ENCODE measurements around the gene ELP4. TPM values are rescaled to one million over a fixed set of nuclear protein-coding genes. Genes with fewer than 3 reads are reported as not detected.

Gene ELP4
- total RNA-seq, 4 donors from 2014 or later, result 28.5 to 37.6 (median 32.3) TPM

DNA sequence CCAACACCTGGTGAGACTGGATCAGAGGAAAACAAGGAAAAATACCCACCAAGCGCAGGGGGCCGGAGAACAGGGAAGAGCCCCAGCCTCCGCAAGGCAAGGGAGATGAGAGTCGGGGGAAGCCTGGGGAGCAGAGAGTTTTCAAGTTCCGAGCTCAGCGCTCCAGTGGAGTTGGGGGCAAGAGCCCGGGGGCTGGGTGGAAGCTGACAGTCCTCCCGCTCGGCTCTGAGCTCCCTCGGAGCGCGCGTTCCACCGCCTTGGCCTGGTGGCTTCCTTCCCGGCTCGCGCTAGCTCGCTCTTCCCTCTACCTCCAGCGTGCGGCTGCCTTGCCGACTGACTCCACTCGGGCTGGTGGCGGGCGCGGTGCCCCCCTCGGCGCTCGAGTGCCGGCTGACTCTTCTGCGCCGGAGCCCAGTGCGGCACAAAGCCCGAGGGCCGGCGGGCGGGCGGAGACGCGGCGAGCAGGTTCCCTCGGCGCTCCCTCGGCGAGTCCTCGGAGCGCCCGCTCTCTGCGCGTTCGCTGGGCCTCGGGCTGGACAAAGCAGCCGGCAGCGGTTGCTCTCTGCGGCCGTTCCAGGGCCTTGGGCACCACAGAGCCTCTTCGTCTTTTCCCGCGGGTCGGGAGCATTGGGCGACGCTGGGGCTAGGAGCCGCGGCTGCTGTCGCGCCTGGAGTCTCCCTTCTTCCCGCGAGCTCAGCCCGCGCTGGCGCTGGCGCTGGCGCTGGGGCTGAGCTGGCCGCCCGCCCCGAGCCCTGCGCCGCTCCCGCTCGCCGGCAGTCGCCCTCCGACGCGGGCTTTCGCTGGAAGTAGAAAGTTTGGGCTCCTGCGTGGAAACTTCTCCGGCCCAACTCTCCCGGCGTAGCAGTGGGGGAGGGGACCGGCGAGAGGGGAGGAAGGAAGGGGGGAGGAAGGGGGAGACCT lies 300.6 kb downstream of the ELP4 start:
- Histone ChIP-seq H3K4me3 (peak overlapping the region; percentile 52), H3K36me3 (no peaks in the 10 kb centered on the region), H3K27ac (no peak overlapping the region), H3K9me3 (no peaks in the 10 kb centered on the region), H3K4me1 (peaks cover 75% of the 10 kb centered on the region), H3K27me3 (peaks cover 100% of the 10 kb centered on the region)
- DNase-seq (ENCODE audit: low spot score in 2 of 2), result no peak
- TF ChIP-seq POLR2AphosphoS5 (IDR thresholded peaks at IDR 0.05) (no peak), POLR2A (IDR thresholded peaks at IDR 0.05) (no peak), EP300 (IDR thresholded peaks at IDR 0.05) (no peak)
- TF ChIP-seq, protein P1, sequence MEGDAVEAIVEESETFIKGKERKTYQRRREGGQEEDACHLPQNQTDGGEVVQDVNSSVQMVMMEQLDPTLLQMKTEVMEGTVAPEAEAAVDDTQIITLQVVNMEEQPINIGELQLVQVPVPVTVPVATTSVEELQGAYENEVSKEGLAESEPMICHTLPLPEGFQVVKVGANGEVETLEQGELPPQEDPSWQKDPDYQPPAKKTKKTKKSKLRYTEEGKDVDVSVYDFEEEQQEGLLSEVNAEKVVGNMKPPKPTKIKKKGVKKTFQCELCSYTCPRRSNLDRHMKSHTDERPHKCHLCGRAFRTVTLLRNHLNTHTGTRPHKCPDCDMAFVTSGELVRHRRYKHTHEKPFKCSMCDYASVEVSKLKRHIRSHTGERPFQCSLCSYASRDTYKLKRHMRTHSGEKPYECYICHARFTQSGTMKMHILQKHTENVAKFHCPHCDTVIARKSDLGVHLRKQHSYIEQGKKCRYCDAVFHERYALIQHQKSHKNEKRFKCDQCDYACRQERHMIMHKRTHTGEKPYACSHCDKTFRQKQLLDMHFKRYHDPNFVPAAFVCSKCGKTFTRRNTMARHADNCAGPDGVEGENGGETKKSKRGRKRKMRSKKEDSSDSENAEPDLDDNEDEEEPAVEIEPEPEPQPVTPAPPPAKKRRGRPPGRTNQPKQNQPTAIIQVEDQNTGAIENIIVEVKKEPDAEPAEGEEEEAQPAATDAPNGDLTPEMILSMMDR (IDR thresholded peaks at IDR 0.05), result no peak
- WGBS, result 7% methylated on average over 27 of the region's 91 CpGs

DNA sequence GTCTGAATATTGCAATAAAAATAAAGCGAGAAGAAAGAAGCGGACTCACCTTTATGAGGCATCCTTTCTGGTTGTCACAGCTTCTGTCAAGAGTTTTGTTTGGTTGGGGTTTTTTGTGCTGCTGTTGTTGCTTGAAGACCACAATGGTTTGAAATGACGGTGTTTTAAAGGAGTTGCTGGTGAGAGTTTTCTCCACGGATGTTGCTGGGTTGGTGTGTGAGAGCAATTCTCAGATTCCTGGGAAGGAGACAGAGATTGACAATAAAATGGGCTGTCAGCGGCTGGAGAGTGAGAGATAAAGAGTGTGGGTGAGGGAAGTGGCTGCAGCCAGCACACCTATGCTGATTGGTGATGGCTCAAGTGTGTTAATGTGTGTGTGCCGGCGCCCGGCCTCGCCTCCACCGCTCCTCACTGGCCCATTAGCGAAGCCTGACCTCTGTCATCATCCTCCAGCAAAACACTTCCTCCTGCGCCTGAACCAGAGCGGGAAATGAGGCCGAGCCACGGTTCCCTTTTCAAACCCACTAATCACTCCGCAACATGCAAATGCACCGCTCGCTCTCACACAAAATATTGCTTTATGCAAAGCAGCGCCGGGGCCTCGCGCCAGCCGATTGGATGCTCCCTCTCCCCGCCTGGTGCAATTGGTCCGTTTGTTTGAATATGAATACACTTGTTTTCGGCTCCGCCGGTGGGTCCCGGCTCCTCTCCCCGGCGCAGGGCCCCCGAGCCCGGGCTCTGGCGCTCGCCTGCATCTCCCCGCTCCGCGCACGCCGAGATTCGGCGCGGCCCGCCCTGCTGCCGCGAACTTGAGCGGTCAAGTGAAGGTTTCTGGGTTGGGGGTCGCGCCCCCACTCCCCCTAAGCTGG lies 301.4 kb downstream of the ELP4 start, which contains the start of gene PAX6:
PAX6 (minus strand) TSS at position 544 of the 869 bp plus-strand sequence. CDS start 4,911 bp downstream, outside the sequence.
- 2% methylated on average over 36 of the region's 49 CpGs for WGBS
- DNase-seq (ENCODE audit: low spot score in 2 of 2), result no peak
- H3K27ac ChIP-seq, result no peak within 1 kb of the TSS
- peaks cover 75% of the 10 kb centered on the region for H3K4me1 ChIP-seq
- H3K27me3 ChIP-seq, result peaks cover 100% of the 10 kb centered on the region
- TF ChIP-seq, protein P1 (IDR thresholded peaks at IDR 0.05), result no peak
- TF ChIP-seq EP300 (IDR thresholded peaks at IDR 0.05) (no peak), POLR2A (IDR thresholded peaks at IDR 0.05) (no peak)
- H3K9me3 ChIP-seq, result no peaks in the 10 kb centered on the region
- H3K36me3 ChIP-seq, result no peaks in the 10 kb centered on the region
- peak within 1 kb of the TSS; percentile 52 for H3K4me3 ChIP-seq

DNA sequence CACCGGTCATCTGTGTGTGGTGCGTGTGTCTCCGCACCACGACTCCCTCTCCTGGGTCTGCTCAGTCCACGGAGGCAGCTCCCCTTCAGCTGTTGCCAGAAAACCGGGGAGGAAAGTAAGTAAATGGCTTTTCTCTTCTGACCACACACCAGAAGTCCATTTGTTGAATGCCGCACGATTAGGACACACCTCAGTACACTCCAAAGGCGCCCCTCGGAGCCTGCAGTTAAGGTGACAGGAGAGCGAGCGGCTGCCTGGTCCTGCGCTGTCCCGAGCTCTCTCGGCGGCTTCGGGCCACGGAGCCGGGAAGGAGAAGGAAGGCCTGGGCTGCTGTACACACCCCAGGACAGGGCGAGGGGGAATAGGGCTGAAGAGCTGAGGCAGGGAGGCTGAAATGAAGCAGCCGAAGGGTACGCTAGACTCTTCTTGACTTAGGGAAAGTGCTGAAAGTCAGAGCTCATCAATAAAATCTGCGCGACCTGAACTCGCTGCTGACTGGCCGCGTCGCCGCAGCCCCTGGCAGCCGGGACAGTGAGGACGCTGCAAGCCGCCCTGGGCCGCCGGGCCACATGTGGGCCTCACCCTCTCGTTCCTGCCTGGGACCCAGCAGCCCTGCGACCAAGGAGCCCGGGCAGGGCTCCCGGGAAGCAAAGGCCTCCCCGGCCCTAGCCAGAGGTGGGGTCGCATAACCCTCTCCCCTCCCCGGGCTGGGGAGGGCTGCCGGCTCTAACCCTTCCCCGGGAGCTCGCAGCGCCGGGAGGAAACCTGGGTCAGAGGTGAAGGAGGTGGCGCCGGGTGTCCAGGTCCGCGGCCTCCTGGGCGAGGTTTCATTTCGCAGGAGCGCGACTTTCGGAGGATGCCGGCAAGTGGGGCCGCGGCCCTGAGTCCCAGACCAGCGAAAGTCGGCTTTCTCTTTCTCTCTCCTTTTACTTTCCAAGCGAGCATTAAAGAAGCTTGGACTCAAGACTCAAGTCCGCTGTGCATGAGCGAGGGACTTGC lies 303.1 kb downstream of the ELP4 start:
- H3K4me3 ChIP-seq, result peak overlapping the region; percentile 52
- 11% methylated on average over 40 of the region's 63 CpGs for WGBS
- TF ChIP-seq POLR2A (IDR thresholded peaks at IDR 0.05), result no peak
- no peak for TF ChIP-seq POLR2AphosphoS5 (IDR thresholded peaks at IDR 0.05)
- TF ChIP-seq, protein P1 (IDR thresholded peaks at IDR 0.05), result no peak
- no peak for TF ChIP-seq EP300 (IDR thresholded peaks at IDR 0.05)
- no peaks in the 10 kb centered on the region for H3K36me3 ChIP-seq
- peaks cover 88% of the 10 kb centered on the region for H3K4me1 ChIP-seq
- no peak for DNase-seq (ENCODE audit: low spot score in 2 of 2)
- no peak overlapping the region for H3K27ac ChIP-seq
- no peaks in the 10 kb centered on the region for H3K9me3 ChIP-seq
- peaks cover 100% of the 10 kb centered on the region for H3K27me3 ChIP-seq

GRCh38 chr11:31813391-31814175 lies 304.0 kb downstream of the ELP4 start:
- Histone ChIP-seq H3K4me3 (peak overlapping the region; percentile 52), H3K4me1 (peaks cover 97% of the 10 kb centered on the region), H3K27ac (no peak overlapping the region), H3K9me3 (no peaks in the 10 kb centered on the region), H3K27me3 (peaks cover 100% of the 10 kb centered on the region), H3K36me3 (no peaks in the 10 kb centered on the region)
- DNase-seq (ENCODE audit: low spot score in 2 of 2), result no peak
- TF ChIP-seq, protein P1 (IDR thresholded peaks at IDR 0.05), result no peak
- no peak for TF ChIP-seq EP300 (IDR thresholded peaks at IDR 0.05)
- no peak for TF ChIP-seq POLR2A (IDR thresholded peaks at IDR 0.05)
- TF ChIP-seq POLR2AphosphoS5 (IDR thresholded peaks at IDR 0.05), result no peak
- WGBS, result 5% methylated on average over 20 of the region's 35 CpGs
